Adipocyte (in vitro differentiated cells): ENCODE data around the gene IVD.

Experiments used
- DNase-seq: peaks from one replicate; pipeline ENCODE4 v3.0.0-alpha.2; 2015; ENCODE audit warnings: low read depth
- H3K27me3 ChIP-seq: replicated peaks from 2 replicates; pipeline ENCODE4 v1.7.0; 2013; ENCODE audit warnings: mild to moderate bottlenecking, low read length, moderate library complexity; ENCODE audit not compliant: control insufficient read depth, insufficient read depth
- H3K36me3 ChIP-seq: 2 replicates; pipeline ENCODE4 v1.7.0; 2013; ENCODE audit warnings: low read length, mild to moderate bottlenecking, moderate library complexity; ENCODE audit not compliant: control insufficient read depth, insufficient read depth, severe bottlenecking
- H3K4me1 ChIP-seq: 2 replicates; pipeline ENCODE4 v1.7.0; 2013; ENCODE audit warnings: mild to moderate bottlenecking, low read length, moderate library complexity; ENCODE audit not compliant: control insufficient read depth, insufficient read depth
- H3K4me3 ChIP-seq: 2 replicates; pipeline ENCODE4 v1.7.0; 2013; ENCODE audit warnings: mild to moderate bottlenecking, low read length, moderate library complexity
- H3K9ac ChIP-seq: 2 replicates; pipeline ENCODE4 v1.7.0; 2013; ENCODE audit warnings: mild to moderate bottlenecking, low read length, moderate library complexity
- H3K9me3 ChIP-seq: 2 replicates; pipeline ENCODE4 v1.7.0; 2013; ENCODE audit warnings: mild to moderate bottlenecking, low read length, moderate library complexity; ENCODE audit not compliant: control insufficient read depth

The IVD gene

GRCh38 chr15:40454904-40455391, 49.4 kb downstream of the IVD start:
- Histone ChIP-seq H3K36me3 (peaks cover 12% of the 10 kb centered on the region), H3K4me1 (peaks cover 27% of the 10 kb centered on the region), H3K9ac (no peak overlapping the region), H3K27me3 (no peaks in the 10 kb centered on the region), H3K4me3 (no peak overlapping the region), H3K9me3 (no peaks in the 10 kb centered on the region)
- peak; percentile 47 for DNase-seq

GRCh38 chr15:40456299-40456712, 50.7 kb downstream of the IVD start:
- no peaks in the 10 kb centered on the region for H3K9me3 ChIP-seq
- DNase-seq = no peak
- H3K4me3 ChIP-seq = no peak overlapping the region
- H3K9ac ChIP-seq = no peak overlapping the region
- no peaks in the 10 kb centered on the region for H3K27me3 ChIP-seq
- H3K36me3 ChIP-seq = peaks cover 12% of the 10 kb centered on the region
- H3K4me1 ChIP-seq = peaks cover 27% of the 10 kb centered on the region

GRCh38 chr15:40456738-40457137, 51.1 kb downstream of the IVD start:
- Histone ChIP-seq H3K9ac (no peak overlapping the region), H3K27me3 (no peaks in the 10 kb centered on the region), H3K4me1 (peaks cover 27% of the 10 kb centered on the region), H3K4me3 (no peak overlapping the region), H3K36me3 (peaks cover 12% of the 10 kb centered on the region), H3K9me3 (no peaks in the 10 kb centered on the region)
- DNase-seq = no peak

DNA sequence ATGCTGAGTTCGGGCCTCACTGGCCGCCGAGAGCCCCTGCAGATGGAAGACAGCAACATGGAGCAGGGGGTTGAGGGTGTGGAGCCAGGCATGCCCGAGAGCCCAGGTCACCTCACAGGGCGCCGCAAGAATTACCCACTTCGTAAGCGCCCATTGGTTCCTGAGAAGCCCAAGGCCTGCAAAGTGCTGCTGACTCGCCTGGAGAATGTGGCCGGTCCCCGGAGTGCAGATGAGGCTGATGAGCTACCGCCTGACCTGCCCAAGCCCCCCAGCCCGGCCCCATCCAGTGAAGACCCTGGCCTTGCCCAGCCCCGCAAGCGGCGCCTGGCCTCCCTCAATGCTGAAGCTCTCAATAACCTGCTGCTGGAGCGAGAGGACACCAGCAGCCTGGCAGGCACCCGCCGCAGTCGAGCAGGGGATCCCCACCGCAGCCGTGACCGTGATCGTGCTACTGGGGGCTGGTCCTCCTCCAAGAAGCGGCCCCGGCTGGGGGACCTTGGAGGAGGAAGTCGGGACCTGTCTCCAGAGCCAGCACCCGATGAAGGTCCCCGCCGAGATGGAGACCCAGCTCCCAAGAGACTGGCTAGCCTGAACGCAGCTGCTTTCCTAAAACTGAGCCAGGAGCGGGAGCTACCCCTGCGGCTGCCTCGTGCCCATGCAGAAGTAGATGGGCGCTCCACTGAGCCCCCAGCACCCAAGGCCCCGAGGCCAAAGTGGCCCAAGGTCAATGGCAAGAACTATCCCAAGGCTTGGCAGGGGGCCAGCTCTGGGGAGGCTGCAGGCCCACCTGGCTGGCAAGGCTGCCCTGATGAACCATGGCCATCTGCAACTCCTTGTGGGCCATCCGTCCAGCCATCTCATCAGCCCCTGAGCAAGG, 53.1 kb downstream of the IVD start:
- Histone ChIP-seq H3K9me3 (no peaks in the 10 kb centered on the region), H3K36me3 (peaks cover 20% of the 10 kb centered on the region), H3K27me3 (no peaks in the 10 kb centered on the region), H3K9ac (no peak overlapping the region), H3K4me1 (peaks cover 27% of the 10 kb centered on the region), H3K4me3 (no peak overlapping the region)
- no peak for DNase-seq

DNA sequence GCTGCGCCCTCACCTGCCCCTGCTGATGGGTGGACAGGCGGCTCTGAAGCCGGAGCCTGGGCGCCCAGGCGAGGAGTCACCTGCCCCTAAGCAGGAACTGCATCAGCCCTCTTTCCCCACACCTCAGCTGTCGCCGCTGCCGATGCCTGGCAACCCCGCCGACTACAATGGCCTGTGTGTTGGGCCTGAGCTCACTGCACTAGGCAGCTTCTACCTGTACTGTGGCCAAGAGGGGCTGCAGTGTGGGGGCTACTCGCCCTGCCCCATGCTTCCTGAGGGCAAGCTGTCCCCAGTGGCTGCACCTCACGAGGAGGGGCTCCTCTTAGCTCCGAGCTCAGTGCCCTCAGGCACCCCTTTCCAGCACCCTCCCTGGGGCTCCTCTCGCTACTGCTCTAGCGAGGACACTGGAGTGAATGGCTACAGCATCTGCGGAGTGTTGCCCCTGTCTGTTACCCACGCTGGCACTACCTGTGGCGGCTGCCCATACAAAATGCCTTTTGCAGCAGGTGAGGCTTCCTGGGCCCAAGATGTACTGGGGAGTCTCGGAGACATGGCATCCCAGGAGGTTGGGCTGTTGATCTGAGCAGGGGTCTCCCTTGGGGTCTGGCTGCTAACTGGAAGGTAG, 53.9 kb downstream of the IVD start:
- Histone ChIP-seq H3K27me3 (no peaks in the 10 kb centered on the region), H3K9me3 (no peaks in the 10 kb centered on the region), H3K36me3 (peaks cover 28% of the 10 kb centered on the region), H3K4me1 (peaks cover 27% of the 10 kb centered on the region), H3K9ac (no peak overlapping the region), H3K4me3 (no peak overlapping the region)
- no peak for DNase-seq

DNA sequence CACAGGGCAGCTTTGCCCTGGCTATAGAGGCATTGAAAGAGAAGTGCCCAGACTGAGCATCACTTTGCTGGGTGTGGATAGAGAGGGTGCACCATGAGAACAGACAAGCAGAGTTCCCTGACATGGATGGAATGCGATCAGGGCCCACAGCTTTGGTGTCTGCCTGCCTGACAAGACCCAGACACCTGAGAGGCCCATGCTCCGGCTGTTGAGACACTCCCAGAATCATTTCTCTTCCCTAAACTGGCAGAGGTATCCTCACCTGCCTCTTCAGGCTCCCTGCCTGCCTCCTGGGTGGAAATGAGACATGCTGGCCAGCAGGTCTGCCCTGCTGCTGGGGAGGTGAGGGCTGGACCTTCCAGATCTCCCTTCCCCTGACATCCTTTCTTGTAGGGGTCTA, 54.8 kb downstream of the IVD start:
- no peak for DNase-seq
- H3K27me3 ChIP-seq = no peaks in the 10 kb centered on the region
- peaks cover 18% of the 10 kb centered on the region for H3K4me1 ChIP-seq
- no peaks in the 10 kb centered on the region for H3K9me3 ChIP-seq
- H3K9ac ChIP-seq = no peak overlapping the region
- no peak overlapping the region for H3K4me3 ChIP-seq
- H3K36me3 ChIP-seq = peaks cover 37% of the 10 kb centered on the region

DNA sequence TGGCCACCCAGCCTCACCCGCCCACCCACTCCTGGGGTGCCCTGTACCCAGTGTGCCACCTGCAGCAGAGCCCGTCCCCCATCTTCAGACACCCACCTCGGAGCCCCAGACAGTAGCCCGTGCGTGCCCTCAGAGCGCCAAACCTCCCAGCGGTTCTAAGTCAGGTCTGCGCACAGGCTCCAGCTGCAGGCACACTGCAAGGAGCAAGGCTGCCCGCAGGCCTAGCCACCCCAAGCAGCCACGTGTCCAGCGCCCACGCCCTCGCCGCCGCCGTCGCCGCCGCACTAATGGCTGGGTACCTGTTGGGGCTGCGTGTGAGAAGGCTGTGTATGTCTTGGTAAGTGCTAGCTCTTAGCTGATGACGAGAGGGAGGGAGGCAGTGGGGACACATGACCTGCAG, 56.4 kb downstream of the IVD start:
- Histone ChIP-seq H3K4me1 (peaks cover 10% of the 10 kb centered on the region), H3K27me3 (no peaks in the 10 kb centered on the region), H3K9me3 (no peaks in the 10 kb centered on the region), H3K4me3 (no peak overlapping the region), H3K9ac (no peak overlapping the region), H3K36me3 (peaks cover 47% of the 10 kb centered on the region)
- DNase-seq = no peak

DNA sequence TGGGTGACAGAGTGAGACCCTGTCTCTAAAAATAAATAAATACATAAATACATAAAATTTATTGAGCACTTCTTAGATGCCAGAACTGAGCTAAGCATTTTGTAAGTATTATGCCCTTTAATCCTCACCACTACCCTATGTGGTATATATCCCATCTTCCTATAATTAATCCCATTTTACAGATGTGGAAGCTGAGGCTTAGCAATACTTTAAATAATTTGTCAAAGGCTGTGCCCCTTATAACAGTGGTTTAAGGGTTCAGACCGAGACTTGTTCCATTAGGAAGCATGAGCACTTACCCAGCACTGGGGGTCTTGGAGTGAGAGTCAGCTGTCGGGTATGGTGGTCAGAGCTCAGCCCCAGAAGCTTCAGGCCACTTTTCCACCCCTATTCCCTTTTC, 57.7 kb downstream of the IVD start:
- Histone ChIP-seq H3K36me3 (peaks cover 50% of the 10 kb centered on the region), H3K9ac (no peak overlapping the region), H3K27me3 (no peaks in the 10 kb centered on the region), H3K4me1 (peaks cover 4% of the 10 kb centered on the region), H3K4me3 (no peak overlapping the region), H3K9me3 (no peaks in the 10 kb centered on the region)
- no peak for DNase-seq

DNA sequence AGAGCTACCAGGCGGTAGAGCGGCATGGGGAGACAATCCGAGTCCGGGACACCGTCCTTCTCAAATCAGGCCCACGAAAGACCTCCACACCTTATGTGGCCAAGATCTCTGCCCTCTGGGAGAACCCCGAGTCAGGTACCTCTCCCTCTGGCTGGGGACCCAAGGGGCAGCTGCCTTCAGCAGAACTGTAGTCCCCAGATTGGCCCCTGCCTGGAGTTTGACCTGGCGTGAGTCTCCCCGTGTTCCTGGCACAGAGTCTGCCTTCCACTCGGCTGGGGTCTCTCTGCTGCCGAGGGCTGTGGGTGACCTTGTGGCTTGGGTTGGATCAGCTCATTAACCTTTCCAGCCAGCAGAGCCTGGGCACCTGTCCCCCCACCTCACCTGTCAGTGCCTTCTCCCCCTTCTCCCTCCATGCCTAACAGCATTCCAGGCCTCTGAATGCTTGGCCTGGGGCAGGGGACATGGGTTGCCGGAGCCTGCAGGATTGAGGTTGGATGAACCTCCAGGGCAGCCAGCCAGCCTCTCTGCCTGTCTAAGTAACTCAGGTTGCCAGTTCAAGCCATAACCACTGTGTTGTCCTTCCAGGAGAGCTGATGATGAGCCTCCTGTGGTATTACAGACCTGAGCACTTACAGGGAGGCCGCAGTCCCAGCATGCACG, 58.4 kb downstream of the IVD start:
- no peaks in the 10 kb centered on the region for H3K9me3 ChIP-seq
- no peak overlapping the region for H3K4me3 ChIP-seq
- H3K9ac ChIP-seq = no peak overlapping the region
- H3K27me3 ChIP-seq = no peaks in the 10 kb centered on the region
- H3K4me1 ChIP-seq = peaks cover 4% of the 10 kb centered on the region
- peaks cover 49% of the 10 kb centered on the region for H3K36me3 ChIP-seq
- no peak for DNase-seq

DNA sequence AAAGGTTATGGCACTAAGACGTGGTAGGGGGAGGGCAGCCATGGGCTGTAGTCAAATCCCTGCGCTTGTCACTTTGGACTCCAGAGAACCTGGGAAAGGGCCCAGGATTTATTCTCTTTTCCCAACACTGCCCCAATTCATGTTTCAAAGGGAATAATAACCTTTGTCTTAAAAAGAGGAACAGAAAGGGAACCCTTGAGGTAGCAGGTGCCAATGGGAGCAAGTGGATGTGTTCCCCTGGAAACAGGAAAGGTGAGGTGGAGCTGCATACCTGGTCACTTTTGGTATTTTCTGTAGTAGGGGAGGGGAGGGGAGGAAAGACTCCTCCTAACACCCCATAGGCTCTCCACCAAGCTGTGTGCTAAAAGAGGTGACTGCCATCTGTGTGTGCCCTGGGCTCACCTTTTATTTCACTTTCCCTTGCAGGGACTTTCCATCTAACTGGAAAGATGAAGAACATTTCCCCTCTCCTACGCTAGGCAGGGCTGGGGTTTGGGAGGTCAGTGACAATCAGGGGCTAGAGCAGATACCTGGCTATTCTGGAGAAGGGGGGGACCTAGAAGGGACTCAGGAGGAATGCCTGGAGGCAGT, 59.1 kb downstream of the IVD start:
- no peak for DNase-seq
- H3K9ac ChIP-seq = no peak overlapping the region
- no peaks in the 10 kb centered on the region for H3K27me3 ChIP-seq
- peaks cover 42% of the 10 kb centered on the region for H3K36me3 ChIP-seq
- H3K4me1 ChIP-seq = peaks cover 8% of the 10 kb centered on the region
- no peak overlapping the region for H3K4me3 ChIP-seq
- no peaks in the 10 kb centered on the region for H3K9me3 ChIP-seq

GRCh38 chr15:40465939-40466338, 60.3 kb downstream of the IVD start:
- Histone ChIP-seq H3K36me3 (peaks cover 41% of the 10 kb centered on the region), H3K9ac (no peak overlapping the region), H3K4me3 (no peak overlapping the region), H3K4me1 (peaks cover 17% of the 10 kb centered on the region), H3K9me3 (no peaks in the 10 kb centered on the region), H3K27me3 (no peaks in the 10 kb centered on the region)
- no peak for DNase-seq
